Dedifferentiated amniotic fluid mesenchymal stem cell (primary cell): Measurements from ENCODE around the gene EFCAB6.

Experiments used
- DNase-seq: peaks from one replicate; pipeline ENCODE4 v3.0.0-alpha.2; 2016; ENCODE audit errors: extremely low spot score

EFCAB6 gene

GRCh38 chr22:43530349-43531201 lies 281.5 kb downstream of the EFCAB6 start:
- DNase-seq: no peak

- DNase-seq: no peak
These were observed 282.2 kb downstream of the EFCAB6 start for GRCh38 chr22:43529934-43530333.

DNA sequence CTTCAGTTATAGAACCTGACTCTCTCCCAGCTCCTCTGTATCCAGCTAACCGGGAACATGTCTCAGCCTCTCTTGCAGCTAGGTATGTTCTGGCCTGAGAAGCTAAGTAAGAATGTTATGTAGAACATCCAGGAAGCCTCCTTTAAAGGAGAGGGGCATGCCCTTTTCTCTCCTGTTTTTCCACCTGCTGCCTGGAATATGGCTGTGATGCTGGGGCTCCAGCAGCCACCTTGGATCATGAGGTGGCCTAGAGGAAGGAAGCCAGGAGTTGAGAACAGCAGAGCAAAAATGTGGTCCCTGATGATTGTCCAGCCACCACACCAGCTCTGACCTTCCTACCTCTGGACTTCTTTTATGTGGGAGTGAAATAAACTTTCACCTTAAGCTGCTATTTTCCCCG lies 282.6 kb downstream of the EFCAB6 start:
- no peak for DNase-seq

DNA sequence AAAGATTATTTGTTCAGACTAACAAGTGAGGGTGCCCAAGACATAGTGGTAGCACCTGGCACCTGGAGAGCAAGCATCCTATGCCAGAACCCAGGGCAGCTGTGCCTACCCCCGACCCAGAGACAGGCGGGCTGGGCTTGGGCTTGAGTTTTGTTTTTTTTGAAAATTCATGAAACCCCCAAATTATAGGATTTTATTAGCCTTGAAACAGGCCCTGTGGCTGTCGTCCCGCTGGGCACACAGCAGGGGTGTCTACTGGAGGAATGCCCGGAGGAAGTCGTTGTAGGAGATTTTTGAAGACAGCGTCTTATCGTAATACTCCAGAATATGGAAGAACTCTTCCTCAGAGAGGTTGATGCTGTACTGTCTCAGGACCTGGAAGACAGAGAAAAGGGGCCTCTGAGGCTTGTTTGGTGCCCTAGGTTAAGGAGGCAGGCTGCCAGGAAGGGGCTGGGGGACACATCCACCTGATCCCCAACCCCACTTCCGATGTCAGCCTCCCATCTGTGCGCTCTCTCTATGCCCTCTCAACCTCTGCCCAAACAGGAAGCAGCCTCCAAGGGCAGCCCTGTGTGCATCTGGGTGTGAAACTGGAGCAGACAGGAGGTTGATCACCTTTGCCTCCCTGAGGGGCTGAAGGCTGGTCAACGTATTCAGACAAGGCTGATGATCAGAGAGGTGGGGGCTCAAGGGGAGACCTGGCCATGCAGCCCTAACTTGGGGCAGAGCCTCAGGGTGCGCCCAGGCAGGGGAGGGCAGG lies 283.3 kb downstream of the EFCAB6 start:
- DNase-seq: no peak

DNA sequence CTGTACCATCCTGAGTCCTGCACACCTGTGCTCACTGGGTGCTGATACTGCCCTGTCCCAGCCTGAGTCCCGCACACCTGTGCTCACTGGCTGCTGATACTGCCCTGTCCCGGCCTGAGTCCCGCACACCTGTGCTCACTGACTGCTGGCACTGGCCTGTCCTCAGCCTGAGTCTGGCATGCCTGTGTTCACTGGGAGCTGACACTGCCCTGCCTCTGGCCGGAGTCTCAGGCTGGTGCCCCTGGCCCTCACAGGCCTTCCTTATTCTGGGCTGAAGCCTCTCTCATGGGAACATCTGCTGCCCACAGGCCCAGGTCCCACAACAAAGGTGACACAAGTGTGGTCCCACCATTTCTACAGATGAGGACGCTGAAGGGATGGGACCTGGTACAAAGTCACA lies 285.2 kb downstream of the EFCAB6 start:
- no peak for DNase-seq

- DNase-seq: no peak
These were observed 285.9 kb downstream of the EFCAB6 start for GRCh38 chr22:43526117-43526655.

DNA sequence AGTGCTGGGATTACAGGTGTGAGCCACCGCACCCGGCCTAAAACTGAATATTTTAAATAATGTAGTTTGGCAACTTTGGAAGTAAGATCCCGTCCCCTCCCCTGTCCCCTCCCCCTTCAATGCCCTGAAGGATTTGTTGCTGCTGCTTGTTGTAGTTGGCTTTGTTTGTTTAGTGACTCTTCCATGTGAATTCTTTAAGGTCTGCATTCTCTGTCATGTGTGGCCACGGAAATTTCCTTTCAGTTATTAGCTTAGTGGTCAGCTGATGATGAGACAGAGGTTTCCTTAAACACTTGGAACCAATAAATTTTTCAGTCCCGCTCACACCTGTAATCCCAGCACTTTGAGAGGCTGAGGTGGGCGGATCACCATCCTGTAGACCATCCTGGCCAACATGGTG lies 290.4 kb downstream of the EFCAB6 start:
- no peak for DNase-seq

DNA sequence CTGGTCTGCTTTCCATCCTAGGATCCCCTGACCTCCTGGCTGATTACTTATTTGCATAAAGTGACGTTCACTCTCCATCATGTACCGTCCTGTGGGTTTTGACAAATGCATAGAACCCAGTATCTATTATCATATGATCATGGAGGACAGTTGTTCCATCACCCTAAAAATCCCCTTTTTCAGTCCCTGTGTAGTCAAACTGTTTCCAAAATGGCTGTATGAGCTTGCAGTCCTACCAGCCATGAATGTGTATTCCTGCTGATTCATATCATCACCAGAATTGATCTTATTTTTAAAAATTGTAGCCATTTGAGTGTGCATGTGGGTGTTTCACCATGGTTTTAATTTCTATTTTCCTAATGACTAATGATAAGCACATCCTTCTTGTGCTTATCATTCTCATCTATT lies 291.5 kb downstream of the EFCAB6 start:
- DNase-seq: no peak

GRCh38 chr22:43516996-43517635 lies 295.0 kb downstream of the EFCAB6 start:
- DNase-seq: no peak

DNA sequence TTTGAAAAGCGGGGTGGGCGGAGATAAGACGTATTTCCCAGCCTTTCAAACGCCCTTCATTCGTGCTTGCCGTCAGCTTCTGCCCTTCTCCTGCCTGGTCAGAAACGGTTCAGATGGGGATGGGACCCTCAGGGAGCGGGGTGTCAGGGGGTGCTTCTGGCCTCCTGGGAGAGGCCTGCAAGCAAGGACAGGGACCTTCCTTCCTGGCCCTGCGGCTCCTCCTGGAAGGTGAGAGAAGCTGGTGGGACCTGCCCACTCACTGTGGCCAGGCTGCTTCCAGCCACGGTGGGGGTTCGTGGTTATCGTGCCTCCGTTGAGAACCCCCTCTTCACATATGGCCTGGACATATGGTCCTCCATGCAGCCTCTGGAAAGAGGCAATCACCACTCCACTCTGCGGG lies 295.7 kb downstream of the EFCAB6 start:
- no peak for DNase-seq

DNA sequence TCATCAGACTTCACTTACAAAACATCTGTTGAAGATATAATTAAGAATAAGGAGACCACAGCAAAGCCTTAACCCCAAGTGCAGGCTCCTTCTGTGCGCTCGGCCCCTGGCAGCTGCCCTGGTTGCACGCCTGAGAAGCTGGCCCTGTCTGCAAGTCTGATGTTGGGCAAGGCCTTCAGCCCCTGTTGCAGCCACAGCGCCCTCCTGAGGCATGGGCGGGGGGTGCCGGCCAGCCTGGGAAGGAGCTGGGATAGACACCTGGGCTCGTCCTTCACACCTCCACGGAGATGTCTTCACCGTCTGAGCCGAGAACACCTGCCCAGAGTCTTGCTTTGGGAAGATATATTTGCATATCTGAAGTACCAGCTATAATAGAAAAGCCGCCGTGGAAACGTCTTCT lies 296.2 kb downstream of the EFCAB6 start:
- no peak for DNase-seq

GRCh38 chr22:43515411-43515810 lies 296.7 kb downstream of the EFCAB6 start:
- DNase-seq: no peak

GRCh38 chr22:43514476-43515157 lies 297.5 kb downstream of the EFCAB6 start:
- no peak for DNase-seq

- no peak for DNase-seq
These were observed 299.8 kb downstream of the EFCAB6 start for GRCh38 chr22:43512279-43512678.

DNA sequence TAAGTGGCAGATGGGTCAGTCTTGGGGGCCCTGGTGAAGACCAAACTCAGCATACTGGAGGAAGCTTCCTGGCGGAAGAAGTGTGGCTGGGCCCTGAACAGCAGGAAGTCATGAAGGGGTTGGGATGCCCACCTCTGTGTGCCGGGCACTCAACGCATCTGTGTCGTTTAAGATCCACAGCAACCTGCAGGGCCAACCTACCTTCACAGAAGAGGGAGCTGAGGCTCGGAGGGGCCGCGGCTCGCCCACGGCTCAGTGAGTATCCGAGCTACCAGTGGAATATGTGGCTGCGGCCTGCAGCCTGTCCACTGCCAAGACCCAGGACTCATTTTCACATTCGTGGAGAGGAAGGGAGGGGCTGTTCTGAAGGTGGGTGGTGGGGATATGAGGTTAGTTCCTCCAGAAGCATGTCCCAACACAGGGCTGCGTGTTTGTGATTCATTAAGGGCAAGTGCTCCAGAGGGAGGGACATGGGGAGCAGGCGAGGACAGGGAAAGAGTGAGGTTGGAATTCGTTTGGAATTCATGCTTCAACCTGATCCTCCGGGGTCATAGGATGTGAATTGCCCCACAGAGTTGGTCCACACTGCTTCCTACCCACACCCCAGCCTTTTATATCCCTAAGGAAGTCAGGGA lies 300.7 kb downstream of the EFCAB6 start:
- no peak for DNase-seq

DNA sequence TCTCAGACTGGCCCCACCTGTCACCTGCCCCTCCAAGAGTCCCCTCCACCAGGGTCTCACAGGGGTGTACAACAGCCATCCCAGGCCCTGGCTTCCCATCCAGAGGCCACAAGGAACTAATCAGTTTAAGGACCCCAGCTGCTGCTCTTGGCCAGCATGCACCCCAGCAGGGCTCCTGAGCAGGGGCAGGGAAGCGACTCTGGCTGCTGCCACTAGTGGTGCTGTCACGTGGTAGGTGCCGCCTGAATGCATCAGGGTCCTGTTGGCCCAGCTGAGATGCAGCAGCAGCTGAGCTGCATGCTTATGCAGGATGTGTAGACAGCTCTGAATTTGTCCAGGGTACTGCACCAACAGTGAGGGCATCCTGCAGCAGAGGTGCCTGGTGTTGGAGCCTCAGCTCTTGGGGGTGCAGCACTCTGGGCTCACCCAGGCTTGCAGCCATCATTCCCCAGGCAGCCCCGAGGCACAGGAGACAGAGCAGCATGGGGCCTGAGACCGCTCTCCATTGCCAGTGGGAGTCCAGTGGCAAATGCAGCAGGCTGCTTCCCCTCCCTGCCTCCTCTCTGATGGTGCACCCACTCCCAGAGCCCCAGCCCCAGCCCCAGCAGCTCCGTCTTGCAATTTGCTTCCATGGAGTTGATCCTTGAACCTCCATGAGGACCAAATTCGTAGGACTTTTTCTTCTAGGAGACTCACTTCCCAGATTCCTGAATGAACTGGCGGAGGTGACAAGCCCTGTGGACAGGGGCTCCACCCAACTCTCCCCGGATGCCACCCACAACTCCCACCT lies 301.6 kb downstream of the EFCAB6 start:
- DNase-seq: no peak

- DNase-seq: no peak
These were observed 302.8 kb downstream of the EFCAB6 start for GRCh38 chr22:43509337-43509736.

- no peak for DNase-seq
These were observed 303.6 kb downstream of the EFCAB6 start for GRCh38 chr22:43508489-43508888.

DNA sequence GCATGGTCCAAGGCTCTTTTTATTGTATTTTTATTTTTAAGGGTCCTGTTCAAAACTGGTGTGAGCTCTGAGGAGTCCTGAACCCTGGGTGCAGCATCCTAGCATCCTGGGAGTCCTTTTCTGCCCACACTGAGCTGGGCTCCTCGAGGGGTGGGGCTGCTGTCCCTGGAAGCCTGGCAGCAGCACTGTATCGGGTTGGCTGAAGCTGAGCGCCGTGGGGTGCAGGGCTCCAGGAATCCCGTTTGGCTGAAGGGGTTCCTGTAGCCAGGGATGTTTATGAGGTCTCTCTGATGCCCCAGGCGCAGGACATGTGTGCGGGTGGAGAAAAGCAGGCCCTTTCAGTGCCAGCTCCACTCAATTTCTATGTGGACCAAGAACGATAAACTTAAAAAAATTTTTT lies 304.9 kb downstream of the EFCAB6 start:
- no peak for DNase-seq

DNA sequence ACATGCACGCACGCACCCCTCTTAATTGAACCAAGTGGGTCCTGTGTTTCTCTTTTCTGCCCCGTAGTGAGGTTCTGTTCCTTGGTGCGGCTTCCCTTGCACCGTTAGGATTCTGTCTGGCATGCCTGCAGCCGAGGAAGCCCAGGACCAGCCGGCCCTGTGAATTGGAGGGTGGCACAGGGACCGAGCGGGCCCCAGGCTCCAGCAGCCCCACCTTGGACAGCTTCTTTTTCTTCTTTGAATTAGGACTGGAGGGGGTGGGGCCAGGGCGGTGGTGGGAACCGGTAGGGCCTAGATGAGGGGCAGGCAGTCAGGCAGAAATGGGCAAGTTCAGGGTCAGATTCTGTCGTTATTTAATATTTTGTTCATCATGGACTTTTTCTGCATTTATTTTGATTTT lies 305.6 kb downstream of the EFCAB6 start:
- DNase-seq: no peak

- no peak for DNase-seq
These were observed 306.2 kb downstream of the EFCAB6 start for GRCh38 chr22:43505896-43506295.
